ENCODE results near the gene CPA2. TPM values are rescaled to one million over a fixed set of nuclear protein-coding genes. Genes with fewer than 3 reads are reported as not detected.
"Not testable (repeated sequence)": the region's sequence is repeated elsewhere in the genome, so short reads cannot be mapped to it uniquely, and the experiment has no call there.

CPA2 gene
- total RNA-seq, 2 donors from 2014 or later = 0.40 to 0.66 TPM

DNA sequence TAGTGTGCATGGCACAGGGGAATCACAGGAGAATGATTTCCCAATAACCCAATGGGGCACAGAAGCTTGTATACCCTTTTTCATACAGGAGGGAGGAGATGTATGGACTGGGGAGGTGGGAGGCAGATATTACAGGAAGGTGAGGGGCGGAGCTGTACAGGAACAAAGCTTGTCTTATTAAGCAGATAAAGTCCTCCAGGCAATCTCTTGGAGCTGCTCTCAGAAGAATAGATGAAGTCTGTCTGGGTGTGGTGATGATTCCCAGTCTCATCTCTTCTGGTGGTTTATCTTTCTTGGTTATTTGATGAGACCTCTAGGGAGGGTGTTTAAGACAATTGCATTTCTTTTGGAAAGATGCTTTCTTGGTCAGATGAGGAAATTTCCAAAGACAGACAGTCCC, 52.9 kb downstream of the CPA2 start:
- H3K9me3 ChIP-seq (ENCODE audit: control insufficient read depth, low read length) = no peaks in the 10 kb centered on the region
- no peak overlapping the region for H3K9ac ChIP-seq (ENCODE audit: extremely low read depth, low read length, poor library complexity, severe bottlenecking)
- Mint-ChIP-seq H3K27ac (no peak overlapping the region), H3K27me3 (ENCODE audit: insufficient read depth) (peaks cover 4% of the 10 kb centered on the region), H3K36me3 (ENCODE audit: low read depth) (no peaks in the 10 kb centered on the region), H3K4me3 (no peak overlapping the region), H3K4me1 (no peaks in the 10 kb centered on the region), H3K9me3 (no peaks in the 10 kb centered on the region)
- H3K27me3 ChIP-seq (ENCODE audit: control insufficient read depth, insufficient read depth, low read length, poor library complexity, severe bottlenecking) = no peaks in the 10 kb centered on the region
- no peak overlapping the region for H3K27ac ChIP-seq (ENCODE audit: low read depth, low read length)
- 100% methylated on average over 1 of the region's 1 CpG for WGBS, 2 experiments (ENCODE audit: insufficient coverage in 1 of 2, insufficient read length in 1 of 2)
- H3K36me3 ChIP-seq (ENCODE audit: control insufficient read depth, insufficient read depth, low read length) = no peaks in the 10 kb centered on the region
- DNase-seq = no peak
- H3K4me3 ChIP-seq (ENCODE audit: low read length) = no peak overlapping the region
- H3K4me1 ChIP-seq (ENCODE audit: control insufficient read depth, insufficient read depth, low read length) = no peaks in the 10 kb centered on the region
- no peak for TF ChIP-seq CTCF (conservative IDR thresholded peaks at IDR 0.05)

GRCh38 chr7:130321542-130322229, 55.0 kb downstream of the CPA2 start:
- not testable (repeated sequence) for H3K4me3 Mint-ChIP-seq, H3K27ac Mint-ChIP-seq
- WGBS, 2 experiments (ENCODE audit: insufficient coverage in 1 of 2, insufficient read length in 1 of 2) = 92 to 95% methylated on average over 2 of the region's 3 CpGs

GRCh38 chr7:130322615-130323014, 56.0 kb downstream of the CPA2 start:
- Histone ChIP-seq H3K27me3 (ENCODE audit: control insufficient read depth, insufficient read depth, low read length, poor library complexity, severe bottlenecking) (no peaks in the 10 kb centered on the region), H3K9me3 (ENCODE audit: control insufficient read depth, low read length) (no peaks in the 10 kb centered on the region), H3K27ac (ENCODE audit: low read depth, low read length) (no peak overlapping the region), H3K9ac (ENCODE audit: extremely low read depth, low read length, poor library complexity, severe bottlenecking) (no peak overlapping the region), H3K4me3 (ENCODE audit: low read length) (no peak overlapping the region), H3K4me1 (ENCODE audit: control insufficient read depth, insufficient read depth, low read length) (no peaks in the 10 kb centered on the region), H3K36me3 (ENCODE audit: control insufficient read depth, insufficient read depth, low read length) (no peaks in the 10 kb centered on the region)
- 89 to 98% methylated on average over 7 of the region's 7 CpGs for WGBS, 2 experiments (ENCODE audit: insufficient coverage in 1 of 2, insufficient read length in 1 of 2)
- H3K36me3 Mint-ChIP-seq (ENCODE audit: low read depth) = no peaks in the 10 kb centered on the region
- H3K4me3 Mint-ChIP-seq = no peak overlapping the region
- no peak for TF ChIP-seq CTCF (conservative IDR thresholded peaks at IDR 0.05)
- H3K27me3 Mint-ChIP-seq (ENCODE audit: insufficient read depth) = peaks cover 4% of the 10 kb centered on the region
- H3K27ac Mint-ChIP-seq = no peak overlapping the region
- H3K9me3 Mint-ChIP-seq = no peaks in the 10 kb centered on the region
- no peaks in the 10 kb centered on the region for H3K4me1 Mint-ChIP-seq
- DNase-seq = no peak

More at GRCh38 chr7:130321542-130322229, 55.0 kb downstream of the CPA2 start:
- not testable (repeated sequence) for H3K27me3 Mint-ChIP-seq (ENCODE audit: insufficient read depth); H3K4me3 ChIP-seq (ENCODE audit: low read length); H3K9me3 ChIP-seq (ENCODE audit: control insufficient read depth, low read length); H3K4me1 Mint-ChIP-seq; H3K9me3 Mint-ChIP-seq; H3K27ac ChIP-seq (ENCODE audit: low read depth, low read length); H3K36me3 Mint-ChIP-seq (ENCODE audit: low read depth); H3K4me1 ChIP-seq (ENCODE audit: control insufficient read depth, insufficient read depth, low read length); H3K27me3 ChIP-seq (ENCODE audit: control insufficient read depth, insufficient read depth, low read length, poor library complexity, severe bottlenecking); H3K9ac ChIP-seq (ENCODE audit: extremely low read depth, low read length, poor library complexity, severe bottlenecking); DNase-seq; H3K36me3 ChIP-seq (ENCODE audit: control insufficient read depth, insufficient read depth, low read length)
